ENCODE data around the gene TP53. TPM values are rescaled to one million over a fixed set of nuclear protein-coding genes. Genes with fewer than 3 reads are reported as not detected.
A peak's percentile ranks its signal among the peaks of the same experiment; 100 is the strongest.

The TP53 gene
- total RNA-seq, 1 experiment from 2014 or later = 9.2 TPM

DNA sequence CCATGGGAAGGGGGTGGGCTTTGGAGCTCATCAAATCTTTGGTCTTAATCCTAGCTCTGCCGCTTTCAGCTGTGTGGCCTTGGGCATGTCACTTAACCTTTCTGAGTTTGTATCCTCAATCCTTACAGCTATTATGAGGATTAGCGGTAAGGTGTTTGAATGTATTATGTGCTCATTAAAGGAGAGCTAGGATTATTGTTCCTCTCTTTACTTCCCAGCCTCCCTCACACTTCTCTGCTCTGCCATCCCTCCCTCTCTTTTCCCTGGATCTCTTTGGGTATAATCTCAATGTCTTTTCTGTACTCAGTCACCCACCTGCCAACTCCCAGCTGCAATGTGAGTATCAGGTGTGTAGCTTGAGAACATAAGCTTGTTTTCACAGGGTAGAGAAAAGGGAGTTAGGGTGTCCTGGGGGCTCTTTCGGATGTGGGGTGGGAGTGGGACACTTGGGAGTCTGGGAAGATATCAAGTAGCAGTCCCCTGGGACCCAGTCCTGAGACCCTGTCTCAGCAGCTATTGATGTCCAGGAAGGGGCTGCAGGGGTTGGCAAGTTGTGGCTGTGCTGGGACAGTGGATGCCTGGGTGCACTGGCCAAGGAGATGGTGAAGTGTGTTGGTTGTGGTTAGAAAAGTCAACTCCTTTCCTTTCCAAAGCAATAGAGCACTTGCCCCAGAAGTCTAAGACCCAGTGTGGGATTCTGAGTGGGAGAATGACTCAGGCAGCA, 19.5 kb upstream of the TP53 start:
- no TSS peak for BruUV-seq (replicated peaks)
- no peak for DNase-seq
- no peaks in the 10 kb centered on the region for H3K9me3 Mint-ChIP-seq (ENCODE audit: unreplicated experiment)
- no peaks in the 10 kb centered on the region for H3K36me3 ChIP-seq (ENCODE audit: control insufficient read depth, insufficient read depth, low read length)
- H3K9me3 ChIP-seq = no peaks in the 10 kb centered on the region
- no peaks in the 10 kb centered on the region for H3K4me1 ChIP-seq
- H3K27ac Mint-ChIP-seq (ENCODE audit: unreplicated experiment) = no peak overlapping the region
- H3K4me3 ChIP-seq (ENCODE audit: low read depth, low read length) = no peak overlapping the region
- H3K4me1 Mint-ChIP-seq (ENCODE audit: low read depth, unreplicated experiment) = no peaks in the 10 kb centered on the region
- intact Hi-C loops (cut with micrococcal nuclease; ENCODE audit: unreplicated experiment) = no loop called here
- H3K27me3 ChIP-seq (replicated peaks; ENCODE audit: control insufficient read depth, insufficient read depth, low read length) = no peaks in the 10 kb centered on the region
- H3K4me3 Mint-ChIP-seq (ENCODE audit: unreplicated experiment) = peak overlapping the region; percentile 73
- POLR2A ChIA-PET = no interaction called here
- CTCF ChIA-PET = interaction anchor here (3.3 kb wide), 1 partner anchor 10 kb away, joined by 24 read pairs; the partner anchor contains the start of gene DNAH2
- no peak for TF ChIP-seq CTCF (IDR thresholded peaks at IDR 0.05; ENCODE audit: insufficient read depth in 1 of 2, low read depth in 1 of 2, low read length in 1 of 2, severe bottlenecking in 1 of 2, unreplicated experiment in 1 of 2)
- H3K36me3 Mint-ChIP-seq (ENCODE audit: insufficient read depth, unreplicated experiment) = peaks cover 5% of the 10 kb centered on the region
- H3K27me3 Mint-ChIP-seq (ENCODE audit: insufficient read depth, unreplicated experiment) = no peaks in the 10 kb centered on the region

GRCh38 chr17:7705269-7706255, 18.3 kb upstream of the TP53 start:
- ChIA-PET CTCF (interaction anchor here (3.3 kb wide), 1 partner anchor 11 kb away, joined by 24 read pairs; the partner anchor contains the start of gene DNAH2), POLR2A (interaction anchor here (1.0 kb wide), 1 partner anchor 18 kb away, joined by 3 read pairs; the partner anchor contains the start of gene TP53)
- Histone ChIP-seq H3K36me3 (ENCODE audit: control insufficient read depth, insufficient read depth, low read length) (no peaks in the 10 kb centered on the region), H3K9me3 (no peaks in the 10 kb centered on the region), H3K4me1 (no peaks in the 10 kb centered on the region), H3K4me3 (ENCODE audit: low read depth, low read length) (peak overlapping the region; percentile 50), H3K27me3 (replicated peaks; ENCODE audit: control insufficient read depth, insufficient read depth, low read length) (no peaks in the 10 kb centered on the region)
- H3K4me3 Mint-ChIP-seq (ENCODE audit: unreplicated experiment) = peak overlapping the region; percentile 73
- H3K27me3 Mint-ChIP-seq (ENCODE audit: insufficient read depth, unreplicated experiment) = no peaks in the 10 kb centered on the region
- H3K9me3 Mint-ChIP-seq (ENCODE audit: unreplicated experiment) = no peaks in the 10 kb centered on the region
- H3K4me1 Mint-ChIP-seq (ENCODE audit: low read depth, unreplicated experiment) = no peaks in the 10 kb centered on the region
- intact Hi-C loops (cut with micrococcal nuclease; ENCODE audit: unreplicated experiment) = no loop called here
- DNase-seq = no peak
- H3K36me3 Mint-ChIP-seq (ENCODE audit: insufficient read depth, unreplicated experiment) = peaks cover 2% of the 10 kb centered on the region
- TF ChIP-seq CTCF (IDR thresholded peaks at IDR 0.05; ENCODE audit: insufficient read depth in 1 of 2, low read depth in 1 of 2, low read length in 1 of 2, severe bottlenecking in 1 of 2, unreplicated experiment in 1 of 2) = no peak
- H3K27ac Mint-ChIP-seq (ENCODE audit: unreplicated experiment) = no peak overlapping the region
- no TSS peak for BruUV-seq (replicated peaks)

- H3K4me1 ChIP-seq = no peaks in the 10 kb centered on the region
- no peaks in the 10 kb centered on the region for H3K36me3 ChIP-seq (ENCODE audit: control insufficient read depth, insufficient read depth, low read length)
- intact Hi-C loops (cut with micrococcal nuclease; ENCODE audit: unreplicated experiment) = no loop called here
- H3K9me3 ChIP-seq = no peaks in the 10 kb centered on the region
- H3K36me3 Mint-ChIP-seq (ENCODE audit: insufficient read depth, unreplicated experiment) = no peaks in the 10 kb centered on the region
- peak within 1 kb of the TSS; percentile 73 for H3K4me3 Mint-ChIP-seq (ENCODE audit: unreplicated experiment)
- BruUV-seq (replicated peaks) = no TSS peak
- H3K27me3 Mint-ChIP-seq (ENCODE audit: insufficient read depth, unreplicated experiment) = no peaks in the 10 kb centered on the region
- H3K27ac Mint-ChIP-seq (ENCODE audit: unreplicated experiment) = no peak within 1 kb of the TSS
- peak in 1 of 2 experiments; percentile 60 for DNase-seq
- no peaks in the 10 kb centered on the region for H3K27me3 ChIP-seq (replicated peaks; ENCODE audit: control insufficient read depth, insufficient read depth, low read length)
- H3K4me1 Mint-ChIP-seq (ENCODE audit: low read depth, unreplicated experiment) = no peaks in the 10 kb centered on the region
- H3K4me3 ChIP-seq (ENCODE audit: low read depth, low read length) = peak within 1 kb of the TSS; percentile 50
- ChIA-PET POLR2A (interaction anchor here (0.6 to 1.0 kb wide), 2 partner anchors 17 to 53 kb away, joined by 3 to 4 read pairs; partner anchors contain the start of gene TP53), CTCF (interaction anchor here (3.3 kb wide), 1 partner anchor 12 kb away, joined by 24 read pairs; the partner anchor contains the start of gene DNAH2)
- H3K9me3 Mint-ChIP-seq (ENCODE audit: unreplicated experiment) = no peaks in the 10 kb centered on the region
- TF ChIP-seq CTCF (IDR thresholded peaks at IDR 0.05; ENCODE audit: insufficient read depth in 1 of 2, low read depth in 1 of 2, low read length in 1 of 2, severe bottlenecking in 1 of 2, unreplicated experiment in 1 of 2) = no peak
Observed at GRCh38 chr17:7704601-7705268, 17.4 kb upstream of the TP53 start, which contains the start of gene EFNB3. EFNB3 (plus strand) TSS chr17:7705202; CDS start chr17:7705599, 397 bp downstream.
